ENCODE data around the gene SLC66A2.

SLC66A2 gene

GRCh38 chr18:79949697-79950487 is 1.6 kb downstream of the SLC66A2 start:
- DNase-seq, result no peak

GRCh38 chr18:79948719-79949411 is 2.6 kb downstream of the SLC66A2 start:
- DNase-seq, result no peak

GRCh38 chr18:79947881-79948610 is 3.4 kb downstream of the SLC66A2 start:
- DNase-seq, result no peak

- no peak for DNase-seq
These were observed 4.2 kb downstream of the SLC66A2 start for GRCh38 chr18:79947054-79947755.

- DNase-seq, result no peak
These were observed 6.1 kb downstream of the SLC66A2 start for GRCh38 chr18:79945118-79946042.

GRCh38 chr18:79944746-79945117 is 6.7 kb downstream of the SLC66A2 start:
- DNase-seq, result no peak

- peak in 1 of 2 donors; percentile 29 for DNase-seq
These were observed 7.2 kb downstream of the SLC66A2 start for GRCh38 chr18:79944126-79944731.

- no peak for DNase-seq
These were observed 7.8 kb downstream of the SLC66A2 start for GRCh38 chr18:79943608-79944125.

GRCh38 chr18:79942786-79943607 is 8.5 kb downstream of the SLC66A2 start:
- DNase-seq, result no peak

GRCh38 chr18:79942211-79942610 is 9.2 kb downstream of the SLC66A2 start:
- no peak for DNase-seq

GRCh38 chr18:79941473-79942119 is 9.9 kb downstream of the SLC66A2 start:
- DNase-seq, result no peak

- DNase-seq, result no peak
These were observed 10.5 kb downstream of the SLC66A2 start for GRCh38 chr18:79940814-79941472.

- DNase-seq, result no peak
These were observed 11.2 kb downstream of the SLC66A2 start for GRCh38 chr18:79940126-79940813.

- no peak for DNase-seq
These were observed 12.4 kb downstream of the SLC66A2 start for GRCh38 chr18:79939096-79939495.

GRCh38 chr18:79938196-79938595 is 13.3 kb downstream of the SLC66A2 start:
- DNase-seq, result no peak

GRCh38 chr18:79937103-79937860 is 14.2 kb downstream of the SLC66A2 start:
- no peak for DNase-seq

- no peak for DNase-seq
These were observed 14.8 kb downstream of the SLC66A2 start for GRCh38 chr18:79936641-79937040.

GRCh38 chr18:79935925-79936324 is 15.5 kb downstream of the SLC66A2 start:
- DNase-seq, result no peak

All from hippocampal formation (tissue), 2 donors.